Measurements from ENCODE around the gene LEMD1.

LEMD1 gene

GRCh38 chr1:205359771-205360565, 61.9 kb downstream of the LEMD1 start:
- H3K4me3 ChIP-seq (ENCODE audit: low read depth, low read length): no peak overlapping the region
- no peak for DNase-seq (ENCODE audit: low read depth)
- TF ChIP-seq, protein P1, sequence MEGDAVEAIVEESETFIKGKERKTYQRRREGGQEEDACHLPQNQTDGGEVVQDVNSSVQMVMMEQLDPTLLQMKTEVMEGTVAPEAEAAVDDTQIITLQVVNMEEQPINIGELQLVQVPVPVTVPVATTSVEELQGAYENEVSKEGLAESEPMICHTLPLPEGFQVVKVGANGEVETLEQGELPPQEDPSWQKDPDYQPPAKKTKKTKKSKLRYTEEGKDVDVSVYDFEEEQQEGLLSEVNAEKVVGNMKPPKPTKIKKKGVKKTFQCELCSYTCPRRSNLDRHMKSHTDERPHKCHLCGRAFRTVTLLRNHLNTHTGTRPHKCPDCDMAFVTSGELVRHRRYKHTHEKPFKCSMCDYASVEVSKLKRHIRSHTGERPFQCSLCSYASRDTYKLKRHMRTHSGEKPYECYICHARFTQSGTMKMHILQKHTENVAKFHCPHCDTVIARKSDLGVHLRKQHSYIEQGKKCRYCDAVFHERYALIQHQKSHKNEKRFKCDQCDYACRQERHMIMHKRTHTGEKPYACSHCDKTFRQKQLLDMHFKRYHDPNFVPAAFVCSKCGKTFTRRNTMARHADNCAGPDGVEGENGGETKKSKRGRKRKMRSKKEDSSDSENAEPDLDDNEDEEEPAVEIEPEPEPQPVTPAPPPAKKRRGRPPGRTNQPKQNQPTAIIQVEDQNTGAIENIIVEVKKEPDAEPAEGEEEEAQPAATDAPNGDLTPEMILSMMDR (conservative IDR thresholded peaks at IDR 0.05; ENCODE audit: low read depth, low read length): no peak

GRCh38 chr1:205358579-205358978, 63.3 kb downstream of the LEMD1 start:
- DNase-seq (ENCODE audit: low read depth): no peak
- TF ChIP-seq, protein P1 (conservative IDR thresholded peaks at IDR 0.05; ENCODE audit: low read depth, low read length): no peak
- no peak overlapping the region for H3K4me3 ChIP-seq (ENCODE audit: low read depth, low read length)

DNA sequence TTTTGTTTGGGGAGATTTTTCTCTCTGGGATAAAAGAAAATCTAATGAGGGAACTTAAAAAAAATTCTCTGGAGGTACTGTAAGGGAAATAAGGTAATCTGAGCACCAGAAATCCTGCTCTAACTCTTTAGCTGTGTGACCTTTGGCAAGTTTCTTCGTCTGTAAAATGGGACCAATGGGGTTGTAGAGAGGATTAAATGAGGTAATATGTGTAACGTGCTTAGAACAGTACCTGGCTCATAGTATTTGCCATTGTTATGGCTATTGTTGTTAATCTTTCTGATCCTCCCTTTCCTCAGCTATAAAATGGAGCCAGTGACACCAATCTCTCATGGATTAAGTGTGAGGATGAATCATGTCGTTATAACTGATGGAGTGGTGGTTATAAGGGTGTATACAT, 64.3 kb downstream of the LEMD1 start:
- no peak for DNase-seq (ENCODE audit: low read depth)
- H3K4me3 ChIP-seq (ENCODE audit: low read depth, low read length): no peak overlapping the region
- TF ChIP-seq, protein P1 (conservative IDR thresholded peaks at IDR 0.05; ENCODE audit: low read depth, low read length): no peak

DNA sequence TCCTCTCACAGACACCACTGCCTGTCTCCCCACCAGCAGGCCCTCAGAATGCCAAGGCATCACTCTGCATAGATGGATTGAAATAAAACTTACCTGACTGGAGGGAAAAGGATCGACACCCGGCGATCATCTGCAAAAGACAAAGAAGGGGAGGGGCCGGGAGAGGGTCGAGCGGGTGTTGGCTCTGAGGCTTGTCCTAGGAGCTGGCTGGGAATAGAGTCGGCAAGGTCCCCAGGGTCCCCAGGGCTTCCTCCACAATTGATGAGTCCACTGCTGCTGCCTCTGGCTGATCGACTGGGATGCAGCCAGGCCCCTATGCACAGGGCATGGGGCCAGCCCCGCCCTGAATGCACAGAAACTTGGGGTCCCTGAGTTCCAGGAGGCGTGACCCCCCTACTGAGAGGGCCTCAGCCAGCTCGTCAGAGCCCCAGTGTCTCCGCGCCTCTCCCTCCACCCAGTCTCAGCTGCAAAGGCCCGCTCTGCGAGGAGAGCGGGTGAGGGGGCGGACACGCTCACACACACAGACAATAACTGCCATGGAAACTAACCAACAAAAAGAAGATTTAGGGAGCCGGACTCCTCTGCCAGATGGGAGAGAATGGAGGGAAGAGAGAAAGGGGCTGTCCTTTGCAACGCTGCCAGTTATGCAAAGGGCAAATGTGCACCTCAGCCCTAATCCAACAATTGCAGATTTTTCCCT, 65.3 kb downstream of the LEMD1 start, which contains the start of gene KLHDC8A:
Gene KLHDC8A (minus strand): TSS at position 483 of the 700 bp plus-strand sequence. CDS start 13,318 bp downstream, outside the sequence.
- no peak for DNase-seq (ENCODE audit: low read depth)
- H3K4me3 ChIP-seq (ENCODE audit: low read depth, low read length): no peak within 1 kb of the TSS
- TF ChIP-seq, protein P1 (conservative IDR thresholded peaks at IDR 0.05; ENCODE audit: low read depth, low read length): no peak

GRCh38 chr1:205355075-205355453, 66.8 kb downstream of the LEMD1 start:
- H3K4me3 ChIP-seq (ENCODE audit: low read depth, low read length): no peak overlapping the region
- DNase-seq (ENCODE audit: low read depth): no peak
- TF ChIP-seq, protein P1 (conservative IDR thresholded peaks at IDR 0.05; ENCODE audit: low read depth, low read length): no peak

DNA sequence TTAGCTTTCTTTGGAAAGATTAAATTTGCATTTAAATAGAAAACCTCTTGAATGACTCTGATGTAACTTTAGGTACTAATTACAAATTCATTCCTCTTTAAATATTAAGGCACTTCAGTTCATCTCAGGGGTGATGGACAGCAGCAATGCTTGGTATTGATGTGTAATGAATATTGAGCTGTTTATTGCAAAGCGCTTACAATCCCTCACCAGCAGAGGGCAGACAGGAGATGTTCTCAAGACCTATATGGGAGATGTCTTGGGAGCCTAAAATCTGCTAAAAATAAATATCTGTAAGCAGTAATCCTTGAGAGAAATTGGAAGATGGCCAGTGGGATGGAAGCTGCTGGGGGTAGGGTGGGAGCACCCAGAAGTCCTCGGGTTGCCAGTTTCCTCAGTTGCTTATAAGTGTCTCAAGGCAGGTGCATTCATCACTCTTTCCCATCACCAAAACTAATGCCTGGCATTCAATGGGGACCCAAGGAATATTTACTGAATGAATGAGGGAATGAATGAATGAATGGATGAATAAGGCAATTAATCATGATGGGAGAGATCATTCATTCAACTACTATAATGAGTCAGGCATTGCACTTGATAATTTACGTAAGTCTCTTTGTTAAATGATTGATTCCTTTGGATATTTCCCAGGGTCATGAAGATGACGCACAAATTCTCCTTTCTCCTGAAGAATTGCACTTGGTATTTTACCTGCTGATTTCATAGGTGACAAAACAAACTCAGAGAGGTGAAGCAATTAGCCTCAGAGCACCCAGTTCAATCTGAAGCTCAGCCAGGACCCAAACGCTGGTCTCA, 67.4 kb downstream of the LEMD1 start:
- H3K4me3 ChIP-seq (ENCODE audit: low read depth, low read length): no peak overlapping the region
- TF ChIP-seq, protein P1 (conservative IDR thresholded peaks at IDR 0.05; ENCODE audit: low read depth, low read length): peak; percentile 91

More for the DNA sequence above, 67.4 kb downstream of the LEMD1 start:
- DNase-seq (ENCODE audit: low read depth): peak; percentile 88

Measured in choroid plexus epithelial cell (primary cell).